Body of pancreas (tissue), 4 donors: ENCODE measurements around the gene HESX1. TPM values are rescaled to one million over a fixed set of nuclear protein-coding genes. Genes with fewer than 3 reads are reported as not detected.

ENCODE experiments used
- ATAC-seq: fragments of 150-250 bp; one replicate; pipeline ENCODE4 v1.9.1; 2016
- DNase-seq, 4 donors: peaks; one replicate each; pipeline ENCODE4 v3.0.0-alpha.2; 2019
- H3K27ac ChIP-seq, 4 donors: fragments of 200-600 bp; sonication (generic); 1 replicate in 3 of 4; 2 replicates in 1 of 4; pipeline versions ENCODE4 v1.5.1 to v1.6.1; 2016 to 2019; ENCODE audit warnings: mild to moderate bottlenecking in 1 of 4, mixed read lengths in 1 of 4, moderate library complexity in 1 of 4
- H3K27me3 ChIP-seq, 2 donors: fragments of 200-600 bp; sonication (generic); one replicate each; pipeline ENCODE4 v1.6.0; 2016; ENCODE audit warnings: mild to moderate bottlenecking in 1 of 2
- H3K36me3 ChIP-seq, 2 donors: fragments of 200-600 bp; sonication (generic); replicated peaks in 1 of 2; 2 replicates each; pipeline ENCODE4 v1.5.1; 2016; ENCODE audit warnings: low read depth in 2 of 2; ENCODE audit not compliant: insufficient read depth in 1 of 2
- H3K4me1 ChIP-seq: fragments of 200-600 bp; sonication (generic); one replicate; pipeline ENCODE4 v1.6.0; 2016
- H3K4me3 ChIP-seq, 2 donors: fragments of 200-600 bp; sonication (generic); 1 replicate in 1 of 2; 2 replicates in 1 of 2; pipeline ENCODE4 v1.5.1; 2016 to 2019
- H3K9me3 ChIP-seq, 3 donors: fragments of 200-600 bp; sonication (generic); 1 replicate in 2 of 3; 2 replicates in 1 of 3; pipeline ENCODE4 v1.5.1; 2016
- POLR2A ChIP-seq, 3 donors: fragments of 450-650 bp; IDR thresholded peaks; one replicate each; pipeline ENCODE4 v1.6.1; 2016; ENCODE audit warnings: antibody characterized with exemption in 3 of 3, mild to moderate bottlenecking in 2 of 3
- WGBS, 2 donors: methylation state at CpG; one replicate each; pipeline ENCODE4 v1.1.5; 2017; 5-methylcytosine and 5-hydroxymethylcytosine counted together
- intact Hi-C: fragments of 100-400 bp; cut with DNase I; formaldehyde crosslinking; loops from one replicate; pipeline ENCODE4 v1.15.1; 2023
- total RNA-seq, 2 donors: library from RNA; depleted of rRNA; stranded (reverse); fragments of >200 nt; gene quantifications; one replicate each; pipeline ENCODE4 v1.1.0, GENCODE V29; 2016
- TF ChIP-seq, protein P1 (sequence below), 7 experiments: fragments of 450-650 bp in 4 of 7; fragments of 200-600 bp in 3 of 7; sonication (generic) in 3 of 7; IDR thresholded peaks; one replicate each; pipeline ENCODE4 v1.5.1; 2016 to 2019; ENCODE audit warnings: antibody characterized with exemption in 7 of 7

The HESX1 gene
- total RNA-seq, 2 donors from 2014 or later, result not detected

DNA sequence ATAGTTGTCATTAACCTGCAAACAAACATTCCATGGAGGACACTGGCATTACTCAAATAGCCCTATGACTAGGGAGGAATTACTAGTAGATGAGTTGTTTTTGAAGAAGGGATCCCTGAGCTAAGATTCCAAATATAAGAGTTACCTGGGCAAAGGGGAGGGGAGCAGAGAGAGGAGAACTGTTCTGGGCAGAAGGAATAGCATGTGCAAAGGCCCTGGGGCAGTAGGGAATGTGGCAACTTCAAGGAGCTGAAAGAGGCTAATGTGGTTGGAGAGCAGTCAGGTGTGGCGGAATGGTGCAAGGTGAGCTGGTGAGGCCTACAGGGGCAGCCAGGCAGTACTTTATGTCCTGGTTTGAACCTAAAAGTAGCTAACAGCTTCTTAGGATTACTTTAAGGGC lies 28.8 kb downstream of the HESX1 start:
- intact Hi-C loops, result no loop called here
- no peak overlapping the region for H3K4me3 ChIP-seq
- H3K27me3 ChIP-seq, result no peaks in the 10 kb centered on the region
- 100% methylated on average over 1 of the region's 1 CpG for WGBS, 2 donors
- peaks cover 12% of the 10 kb centered on the region for H3K4me1 ChIP-seq
- DNase-seq, result no peak
- no peak overlapping the region for H3K27ac ChIP-seq
- ATAC-seq, result no peak
- no peaks in the 10 kb centered on the region for H3K9me3 ChIP-seq
- no peak for TF ChIP-seq POLR2A (IDR thresholded peaks at IDR 0.05)
- no peaks in the 10 kb centered on the region for H3K36me3 ChIP-seq

DNA sequence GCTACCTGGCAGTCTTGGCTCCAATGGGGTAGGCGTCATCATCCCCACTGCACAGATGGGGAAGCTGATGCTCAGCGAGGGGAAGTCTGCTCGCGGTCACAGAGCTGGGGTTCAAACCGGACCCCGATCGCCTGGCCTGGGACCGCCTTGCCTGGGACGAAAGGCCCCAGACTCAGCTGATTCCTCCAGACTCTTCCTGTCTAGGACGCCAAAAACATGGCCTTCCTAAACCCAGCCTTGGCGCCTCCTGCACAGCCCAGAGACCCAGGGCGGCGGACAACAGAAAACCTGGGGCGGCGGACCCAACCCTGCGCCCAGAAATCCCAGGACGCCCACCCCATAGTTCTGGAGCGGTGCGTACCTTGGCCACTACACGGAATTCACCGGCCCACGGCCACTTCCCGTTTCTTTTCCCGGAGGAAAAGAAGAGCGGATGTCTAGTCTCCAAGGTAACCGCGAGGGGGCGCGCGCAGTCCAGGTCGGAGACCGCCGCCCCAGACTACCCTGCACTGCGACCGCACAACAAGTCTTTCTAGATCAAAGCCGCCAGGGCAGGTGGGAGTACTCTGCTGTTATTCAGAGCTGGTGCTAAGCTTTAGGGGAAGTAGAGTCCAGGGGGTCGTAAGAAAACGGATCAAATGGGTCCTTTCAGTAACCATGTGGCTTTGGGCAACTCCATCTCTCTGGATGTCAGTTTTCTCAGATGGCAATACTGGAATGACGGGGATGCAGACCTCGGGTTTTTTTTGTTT lies 29.7 kb downstream of the HESX1 start:
- no peaks in the 10 kb centered on the region for H3K27me3 ChIP-seq
- TF ChIP-seq, protein P1, sequence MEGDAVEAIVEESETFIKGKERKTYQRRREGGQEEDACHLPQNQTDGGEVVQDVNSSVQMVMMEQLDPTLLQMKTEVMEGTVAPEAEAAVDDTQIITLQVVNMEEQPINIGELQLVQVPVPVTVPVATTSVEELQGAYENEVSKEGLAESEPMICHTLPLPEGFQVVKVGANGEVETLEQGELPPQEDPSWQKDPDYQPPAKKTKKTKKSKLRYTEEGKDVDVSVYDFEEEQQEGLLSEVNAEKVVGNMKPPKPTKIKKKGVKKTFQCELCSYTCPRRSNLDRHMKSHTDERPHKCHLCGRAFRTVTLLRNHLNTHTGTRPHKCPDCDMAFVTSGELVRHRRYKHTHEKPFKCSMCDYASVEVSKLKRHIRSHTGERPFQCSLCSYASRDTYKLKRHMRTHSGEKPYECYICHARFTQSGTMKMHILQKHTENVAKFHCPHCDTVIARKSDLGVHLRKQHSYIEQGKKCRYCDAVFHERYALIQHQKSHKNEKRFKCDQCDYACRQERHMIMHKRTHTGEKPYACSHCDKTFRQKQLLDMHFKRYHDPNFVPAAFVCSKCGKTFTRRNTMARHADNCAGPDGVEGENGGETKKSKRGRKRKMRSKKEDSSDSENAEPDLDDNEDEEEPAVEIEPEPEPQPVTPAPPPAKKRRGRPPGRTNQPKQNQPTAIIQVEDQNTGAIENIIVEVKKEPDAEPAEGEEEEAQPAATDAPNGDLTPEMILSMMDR (IDR thresholded peaks at IDR 0.05), result peak; percentile 75 to 91 (median 85)
- TF ChIP-seq POLR2A (IDR thresholded peaks at IDR 0.05), result no peak
- H3K4me3 ChIP-seq, result peak overlapping the region; percentile 0 to 18
- DNase-seq, result peak; percentile 77 to 86 (median 82)
- peak; percentile 80 for ATAC-seq
- intact Hi-C loops, result no loop called here
- peaks cover 12% of the 10 kb centered on the region for H3K4me1 ChIP-seq
- 3 to 9% methylated on average over 14 to 37 of the region's 40 CpGs for WGBS, 2 donors
- H3K9me3 ChIP-seq, result no peaks in the 10 kb centered on the region
- peak overlapping the region in 1 of 4 donors; percentile 52 for H3K27ac ChIP-seq
- no peaks in the 10 kb centered on the region for H3K36me3 ChIP-seq

DNA sequence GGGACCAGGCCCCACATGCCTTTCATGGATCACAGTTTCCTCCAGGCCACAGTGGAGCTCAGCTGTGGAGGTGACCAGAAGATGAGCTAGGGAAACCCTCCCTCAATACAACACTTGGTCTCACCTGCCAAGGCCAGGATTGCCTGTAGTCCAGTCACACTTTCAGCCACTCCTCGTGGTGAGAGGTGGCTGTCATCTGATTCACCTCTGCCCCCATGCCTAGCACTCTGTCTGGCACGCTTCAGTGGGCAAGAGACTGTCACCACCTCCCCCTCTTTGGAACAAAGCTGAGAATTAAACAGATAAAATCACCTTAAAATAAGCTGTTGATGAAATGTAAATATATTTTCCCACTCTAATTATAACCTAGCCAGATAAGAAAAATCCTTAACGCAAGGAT lies 30.7 kb downstream of the HESX1 start:
- TF ChIP-seq, protein P1 (IDR thresholded peaks at IDR 0.05), result no peak
- no peak for TF ChIP-seq POLR2A (IDR thresholded peaks at IDR 0.05)
- Histone ChIP-seq H3K4me3 (no peak overlapping the region), H3K9me3 (no peaks in the 10 kb centered on the region), H3K27ac (no peak overlapping the region), H3K36me3 (no peaks in the 10 kb centered on the region), H3K4me1 (peaks cover 21% of the 10 kb centered on the region), H3K27me3 (no peaks in the 10 kb centered on the region)
- WGBS, 2 donors, result 33% methylated on average over 3 of the region's 3 CpGs
- DNase-seq (no peak), ATAC-seq (no peak)
- intact Hi-C loops, result no loop called here

DNA sequence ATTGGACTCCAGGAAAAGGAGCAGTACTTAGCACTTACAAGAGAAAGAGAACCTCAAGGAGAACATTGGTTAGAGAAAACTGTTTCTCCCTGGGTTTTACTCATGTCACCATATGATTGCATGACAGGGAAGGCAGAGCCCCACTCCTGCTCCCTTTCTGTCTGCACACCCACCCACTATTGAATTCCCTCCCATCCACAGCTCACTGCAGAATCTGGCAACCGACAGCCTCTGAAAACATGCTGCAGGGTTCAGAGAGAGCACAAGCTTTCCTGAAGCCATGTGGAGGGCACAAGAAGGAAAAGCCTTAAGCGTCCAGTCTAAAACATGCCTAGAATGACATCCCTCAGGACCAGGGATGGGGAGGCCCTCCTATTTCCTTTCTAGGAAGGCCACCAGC lies 31.6 kb downstream of the HESX1 start:
- TF ChIP-seq, protein P1 (IDR thresholded peaks at IDR 0.05), result no peak
- no peak for TF ChIP-seq POLR2A (IDR thresholded peaks at IDR 0.05)
- no peaks in the 10 kb centered on the region for H3K36me3 ChIP-seq
- H3K27me3 ChIP-seq, result no peaks in the 10 kb centered on the region
- DNase-seq (no peak), ATAC-seq (no peak)
- H3K27ac ChIP-seq, result no peak overlapping the region
- intact Hi-C loops, result no loop called here
- H3K4me3 ChIP-seq, result no peak overlapping the region
- no peaks in the 10 kb centered on the region for H3K9me3 ChIP-seq
- peaks cover 24% of the 10 kb centered on the region for H3K4me1 ChIP-seq
- 65 to 81% methylated on average over 2 of the region's 2 CpGs for WGBS, 2 donors

DNA sequence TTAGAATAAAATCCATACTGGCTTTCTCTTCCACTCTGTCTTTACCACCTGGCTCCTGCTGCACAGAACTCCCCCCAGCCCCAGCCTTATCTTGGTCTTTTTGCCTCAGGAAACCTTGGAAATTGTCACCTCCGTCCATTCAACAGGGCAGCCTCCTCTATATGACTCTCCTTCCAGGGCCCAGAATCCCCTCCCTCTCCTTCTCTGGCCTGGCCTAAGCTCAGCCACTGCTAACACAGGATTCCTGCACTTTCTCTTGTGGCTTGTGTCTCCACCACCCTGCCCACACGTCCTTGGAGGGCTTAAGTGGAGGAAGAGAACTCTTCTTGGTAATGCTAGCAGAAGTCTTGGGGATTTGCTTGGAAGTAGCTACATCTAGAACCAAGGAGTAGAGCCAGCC lies 33.1 kb downstream of the HESX1 start:
- TF ChIP-seq, protein P1 (IDR thresholded peaks at IDR 0.05), result no peak
- TF ChIP-seq POLR2A (IDR thresholded peaks at IDR 0.05), result no peak
- Histone ChIP-seq H3K4me1 (peaks cover 28% of the 10 kb centered on the region), H3K36me3 (no peaks in the 10 kb centered on the region), H3K4me3 (no peak overlapping the region), H3K27ac (no peak overlapping the region), H3K9me3 (no peaks in the 10 kb centered on the region), H3K27me3 (no peaks in the 10 kb centered on the region)
- 57 to 67% methylated on average over 2 of the region's 2 CpGs for WGBS, 2 donors
- intact Hi-C loops, result no loop called here
- no peak for ATAC-seq
- DNase-seq, result no peak
